22Rv1 (cell line): ENCODE data around the gene IKZF3.

Experiments
- CTCF ChIP-seq: fragments of 450-650 bp; IDR thresholded peaks from 2 replicates; pipeline ENCODE4 v1.5.1; 2017; ENCODE audit warnings: mild to moderate bottlenecking
- ZFX ChIP-seq: fragments of 450-650 bp; IDR thresholded peaks from 2 replicates; pipeline ENCODE4 v1.6.1; 2017; ENCODE audit warnings: antibody characterized with exemption, borderline replicate concordance

GRCh38 chr17:39726617-39727016 is 137.5 kb downstream of the IKZF3 start:
- TF ChIP-seq CTCF = no peak
- TF ChIP-seq ZFX = no peak
